ENCODE data around the gene TAOK1.

Gene TAOK1

GRCh38 chr17:29443041-29443739 lies 53.0 kb downstream of the TAOK1 start:
- Histone ChIP-seq H3K4me3 (ENCODE audit: low read depth, low read length) (no peak overlapping the region), H3K9me3 (ENCODE audit: severe bottlenecking) (no peaks in the 10 kb centered on the region), H3K27ac (no peak overlapping the region), H3K36me3 (peaks cover 5% of the 10 kb centered on the region), H3K27me3 (ENCODE audit: insufficient read depth, low read depth, severe bottlenecking) (no peaks in the 10 kb centered on the region)
- DNase-seq = no peak
- no peak for TF ChIP-seq CTCF (IDR thresholded peaks at IDR 0.05; ENCODE audit: low read depth, low read length)

- Histone ChIP-seq H3K4me3 (ENCODE audit: low read depth, low read length) (no peak overlapping the region), H3K36me3 (peaks cover 5% of the 10 kb centered on the region), H3K27ac (no peak overlapping the region), H3K9me3 (ENCODE audit: severe bottlenecking) (no peaks in the 10 kb centered on the region), H3K27me3 (ENCODE audit: insufficient read depth, low read depth, severe bottlenecking) (no peaks in the 10 kb centered on the region)
- no peak for TF ChIP-seq CTCF (IDR thresholded peaks at IDR 0.05; ENCODE audit: low read depth, low read length)
- DNase-seq = no peak
Measured at GRCh38 chr17:29444589-29444988, 54.4 kb downstream of the TAOK1 start.

GRCh38 chr17:29445844-29446243 lies 55.7 kb downstream of the TAOK1 start:
- Histone ChIP-seq H3K4me3 (ENCODE audit: low read depth, low read length) (no peak overlapping the region), H3K27ac (no peak overlapping the region), H3K36me3 (peaks cover 5% of the 10 kb centered on the region), H3K27me3 (ENCODE audit: insufficient read depth, low read depth, severe bottlenecking) (no peaks in the 10 kb centered on the region), H3K9me3 (ENCODE audit: severe bottlenecking) (no peaks in the 10 kb centered on the region)
- DNase-seq = no peak
- no peak for TF ChIP-seq CTCF (IDR thresholded peaks at IDR 0.05; ENCODE audit: low read depth, low read length)

GRCh38 chr17:29449865-29450671 lies 59.9 kb downstream of the TAOK1 start:
- no peak for TF ChIP-seq CTCF (IDR thresholded peaks at IDR 0.05; ENCODE audit: low read depth, low read length)
- no peak overlapping the region for H3K27ac ChIP-seq
- H3K36me3 ChIP-seq = peaks cover 29% of the 10 kb centered on the region

GRCh38 chr17:29451121-29451742 lies 61.1 kb downstream of the TAOK1 start:
- no peak for TF ChIP-seq CTCF (IDR thresholded peaks at IDR 0.05; ENCODE audit: low read depth, low read length)
- DNase-seq = no peak
- Histone ChIP-seq H3K27ac (no peak overlapping the region), H3K4me3 (ENCODE audit: low read depth, low read length) (no peak overlapping the region), H3K9me3 (ENCODE audit: severe bottlenecking) (no peaks in the 10 kb centered on the region), H3K36me3 (peaks cover 31% of the 10 kb centered on the region), H3K27me3 (ENCODE audit: insufficient read depth, low read depth, severe bottlenecking) (no peaks in the 10 kb centered on the region)

More at GRCh38 chr17:29449865-29450671, 59.9 kb downstream of the TAOK1 start:
- Histone ChIP-seq H3K9me3 (ENCODE audit: severe bottlenecking) (no peaks in the 10 kb centered on the region), H3K27me3 (ENCODE audit: insufficient read depth, low read depth, severe bottlenecking) (no peaks in the 10 kb centered on the region), H3K4me3 (ENCODE audit: low read depth, low read length) (no peak overlapping the region)
- no peak for DNase-seq

Data from WERI-Rb-1 (cell line).